Common myeloid progenitor, CD34-positive (primary cell): ENCODE measurements around the gene FUT7.

Experiments
- CTCF ChIA-PET: fragments of 350-600 bp; sonication (Branson Sonifier 250); formaldehyde crosslinking; loops from one replicate; lab custom pipeline; 2021; ENCODE audit warnings: antibody characterized with exemption; lab: Charles Lee
- POLR2A ChIA-PET: fragments of 350-600 bp; sonication (Branson Sonifier 250); formaldehyde crosslinking; loops from one replicate; lab custom pipeline; 2021; ENCODE audit warnings: antibody characterized with exemption; lab: Charles Lee
- DNase-seq, 3 donors: peaks; one replicate each; pipeline versions ENCODE4 v3.0.0 to v3.0.0-alpha.2; 2013
- H3K27ac ChIP-seq, 2 experiments: 1 replicate in 1 of 2; 2 replicates in 1 of 2; pipeline ENCODE4 v1.7.0; 2013; ENCODE audit warnings: inconsistent platforms in 2 of 2, low read length in 2 of 2, mild to moderate bottlenecking in 2 of 2, low read depth in 1 of 2, moderate library complexity in 1 of 2; ENCODE audit not compliant: severe bottlenecking in 2 of 2, insufficient read depth in 1 of 2, poor library complexity in 1 of 2
- H3K27me3 ChIP-seq, 5 experiments: replicated peaks in 2 of 5; 1 replicate in 3 of 5; 2 replicates in 2 of 5; pipeline versions ENCODE4 v1.6.1 to v1.7.0; 2013; ENCODE audit warnings: low read length in 4 of 5, mild to moderate bottlenecking in 2 of 5, moderate library complexity in 2 of 5, inconsistent platforms in 1 of 5; ENCODE audit not compliant: insufficient read depth in 5 of 5, control insufficient read depth in 4 of 5
- H3K36me3 ChIP-seq, 4 experiments: 1 replicate in 2 of 4; 2 replicates in 2 of 4; pipeline versions ENCODE4 v1.6.1 to v1.7.0; 2013; ENCODE audit warnings: low read length in 3 of 4, control low read depth in 1 of 4, mild to moderate bottlenecking in 1 of 4; ENCODE audit not compliant: control insufficient read depth in 4 of 4, insufficient read depth in 4 of 4
- H3K4me1 ChIP-seq, 4 experiments: 1 replicate in 3 of 4; 2 replicates in 1 of 4; pipeline versions ENCODE4 v1.6.1 to v1.7.1; 2013; ENCODE audit warnings: low read length in 3 of 4, mild to moderate bottlenecking in 3 of 4, control low read depth in 1 of 4, inconsistent platforms in 1 of 4, moderate library complexity in 1 of 4; ENCODE audit not compliant: control insufficient read depth in 4 of 4, insufficient read depth in 4 of 4; ENCODE audit errors: control extremely low read depth in 1 of 4
- H3K4me3 ChIP-seq, 7 experiments: 1 replicate in 4 of 7; 2 replicates in 3 of 7; pipeline versions ENCODE4 v1.5.1 to v1.7.0; 2013; ENCODE audit warnings: mild to moderate bottlenecking in 7 of 7, low read length in 6 of 7, moderate library complexity in 6 of 7, inconsistent platforms in 2 of 7, low read depth in 2 of 7, control low read depth in 1 of 7; ENCODE audit not compliant: insufficient read depth in 4 of 7, control insufficient read depth in 1 of 7; ENCODE audit errors: extremely low read depth in 1 of 7
- H3K9me3 ChIP-seq, 5 experiments: 1 replicate in 4 of 5; 2 replicates in 1 of 5; pipeline versions ENCODE4 v1.6.1 to v1.7.1; 2013; ENCODE audit warnings: low read length in 4 of 5, mild to moderate bottlenecking in 2 of 5, inconsistent platforms in 1 of 5, low read depth in 1 of 5, moderate library complexity in 1 of 5; ENCODE audit not compliant: control insufficient read depth in 4 of 5, insufficient read depth in 2 of 5; ENCODE audit errors: control extremely low read depth in 1 of 5
- WGBS: methylation state at CpG from one replicate; pipeline ENCODE4 v1.1.5; 2013; ENCODE audit not compliant: insufficient coverage; 5-methylcytosine and 5-hydroxymethylcytosine counted together

Gene FUT7

DNA sequence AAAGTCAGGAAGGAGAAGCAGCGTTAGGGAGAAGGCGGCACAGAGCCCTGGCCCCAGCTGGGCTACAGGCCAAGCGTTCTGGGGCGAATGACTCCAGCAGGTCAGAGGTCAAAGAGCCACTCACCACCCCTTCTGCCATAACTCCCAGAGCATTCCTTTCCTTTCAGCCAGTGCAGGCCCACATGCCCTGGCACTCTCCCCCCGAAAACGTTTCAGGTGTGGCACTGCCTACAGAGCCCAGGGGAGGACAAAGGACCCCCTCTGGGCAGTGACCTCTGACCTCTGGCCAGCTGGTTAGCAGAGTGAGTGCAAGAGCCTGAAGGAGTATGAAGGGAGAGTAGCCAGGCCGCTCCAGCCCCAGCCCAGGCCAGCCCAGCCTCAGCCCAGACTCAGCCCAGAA is 8.7 kb downstream of the FUT7 start:
- no peak overlapping the region for H3K4me3 ChIP-seq
- no peak for DNase-seq
- ChIA-PET CTCF (interaction anchor here (11.1 kb wide), 1 partner anchor 14 kb away, joined by 109 read pairs; no protein-coding TSS in a partner anchor), POLR2A (no interaction called here)
- H3K9me3 ChIP-seq, result no peaks in the 10 kb centered on the region
- peaks cover 0 to 29% (median 25%) of the 10 kb centered on the region in 4 experiments for H3K4me1 ChIP-seq
- H3K36me3 ChIP-seq, result peaks cover 0 to 42% (median 26%) of the 10 kb centered on the region in 4 experiments
- H3K27me3 ChIP-seq, result no peaks in the 10 kb centered on the region
- WGBS, result 94% methylated on average over 6 of the region's 7 CpGs
- H3K27ac ChIP-seq, result no peak overlapping the region

DNA sequence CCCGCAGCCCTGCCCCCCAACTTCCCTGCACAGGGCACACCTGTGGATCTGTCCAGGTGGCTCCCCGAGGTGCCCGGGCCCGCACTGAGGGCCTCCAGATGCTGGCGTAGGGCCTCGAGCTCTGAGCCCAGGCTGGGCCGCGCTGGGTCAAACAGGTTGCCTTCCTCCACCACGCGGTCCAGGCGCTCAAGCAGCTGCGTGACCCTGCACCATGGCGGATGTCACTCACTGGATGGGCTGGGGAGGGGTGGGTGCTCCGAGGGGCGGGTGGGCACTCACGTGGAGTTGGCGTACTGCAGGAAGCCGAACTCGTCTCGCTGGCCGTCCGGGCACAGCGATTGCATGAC is 9.3 kb downstream of the FUT7 start:
- POLR2A ChIA-PET, result no interaction called here
- H3K27me3 ChIP-seq, result no peaks in the 10 kb centered on the region
- 98% methylated on average over 20 of the region's 23 CpGs for WGBS
- peaks cover 0 to 46% (median 30%) of the 10 kb centered on the region in 4 experiments for H3K36me3 ChIP-seq
- no peak overlapping the region for H3K4me3 ChIP-seq
- peaks cover 0 to 29% (median 24%) of the 10 kb centered on the region in 4 experiments for H3K4me1 ChIP-seq
- H3K9me3 ChIP-seq, result no peaks in the 10 kb centered on the region
- CTCF ChIA-PET, result interaction anchor here (11.1 kb wide), 1 partner anchor 15 kb away, joined by 109 read pairs; no protein-coding TSS in a partner anchor
- no peak for DNase-seq
- no peak overlapping the region for H3K27ac ChIP-seq

DNA sequence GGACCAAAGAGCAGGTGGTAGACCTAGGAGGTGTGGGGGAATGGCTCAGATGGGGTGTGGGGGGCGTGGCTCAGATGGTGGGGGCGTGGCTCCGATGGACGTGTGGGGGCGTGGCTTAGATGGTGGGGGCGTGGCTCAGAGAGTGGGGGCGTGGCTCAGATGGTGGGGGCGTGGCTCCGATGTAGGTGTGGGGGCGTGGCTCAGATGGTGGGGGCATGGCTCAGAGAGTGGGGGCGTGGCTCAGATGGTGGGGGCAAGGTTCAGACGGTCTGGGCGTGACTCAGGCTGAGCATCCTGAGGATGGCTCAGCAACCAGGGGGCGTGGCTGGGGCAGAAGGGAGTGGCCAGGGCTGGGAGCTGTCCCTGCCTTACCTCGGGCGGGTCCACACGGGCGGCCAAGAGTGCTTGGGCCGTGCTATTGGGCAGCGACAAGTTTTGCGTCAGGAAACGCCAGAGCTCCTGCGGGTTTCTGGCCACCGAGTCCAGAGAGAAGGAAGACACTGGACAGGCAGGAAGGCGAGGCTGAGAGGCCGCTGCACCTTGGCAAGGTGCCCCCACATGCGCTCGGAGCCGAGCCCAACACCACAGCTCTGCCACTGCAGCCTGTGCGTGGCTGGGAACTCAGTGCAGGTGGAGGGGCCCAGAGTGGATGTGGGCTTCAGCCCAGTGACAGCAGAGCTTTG is 9.8 kb downstream of the FUT7 start:
- Histone ChIP-seq H3K9me3 (no peaks in the 10 kb centered on the region), H3K27ac (no peak overlapping the region), H3K27me3 (no peaks in the 10 kb centered on the region), H3K4me3 (no peak overlapping the region), H3K36me3 (peaks cover 2 to 51% (median 34%) of the 10 kb centered on the region in 4 experiments), H3K4me1 (peaks cover 0 to 23% (median 19%) of the 10 kb centered on the region in 4 experiments)
- DNase-seq, result peak; percentile 63 to 77 (median 73)
- ChIA-PET CTCF (interaction anchor here (11.1 kb wide), 1 partner anchor 15 kb away, joined by 109 read pairs; no protein-coding TSS in a partner anchor), POLR2A (no interaction called here)
- 90% methylated on average over 19 of the region's 30 CpGs for WGBS

DNA sequence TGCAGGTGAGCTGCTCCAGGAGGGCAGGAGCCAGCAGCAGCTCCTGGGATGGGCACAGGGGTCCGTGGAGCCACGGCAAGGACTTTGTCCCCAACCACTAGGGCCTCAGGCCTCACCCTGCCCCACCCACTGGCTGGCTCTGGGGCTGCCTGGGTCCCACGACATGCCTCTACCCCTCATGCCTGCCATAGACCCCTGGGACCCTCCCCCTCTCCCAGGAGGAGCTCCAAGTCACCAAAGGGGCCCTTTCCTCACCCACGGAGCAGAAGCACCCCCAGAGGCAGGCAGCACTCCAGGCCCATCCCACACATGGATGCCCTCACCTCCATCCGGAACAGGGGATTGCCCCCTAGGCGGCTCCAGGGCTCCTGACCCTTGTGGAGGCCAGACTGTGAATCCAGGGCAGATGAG is 10.3 kb downstream of the FUT7 start:
- 93% methylated on average over 2 of the region's 6 CpGs for WGBS
- H3K4me3 ChIP-seq, result no peak overlapping the region
- no peaks in the 10 kb centered on the region for H3K9me3 ChIP-seq
- peaks cover 0 to 18% (median 14%) of the 10 kb centered on the region in 4 experiments for H3K4me1 ChIP-seq
- CTCF ChIA-PET, result interaction anchor here (0.8 to 11.1 kb wide), 3 partner anchors 16 to 25 kb away, joined by 3 to 109 read pairs (median 3); partner anchors contain the start of gene CLIC3
- no peak for DNase-seq
- H3K27me3 ChIP-seq, result no peaks in the 10 kb centered on the region
- POLR2A ChIA-PET, result interaction anchor here (0.6 kb wide), 1 partner anchor 14 kb away, joined by 3 read pairs; no protein-coding TSS in a partner anchor
- peaks cover 2 to 56% (median 38%) of the 10 kb centered on the region in 4 experiments for H3K36me3 ChIP-seq
- H3K27ac ChIP-seq, result no peak overlapping the region

DNA sequence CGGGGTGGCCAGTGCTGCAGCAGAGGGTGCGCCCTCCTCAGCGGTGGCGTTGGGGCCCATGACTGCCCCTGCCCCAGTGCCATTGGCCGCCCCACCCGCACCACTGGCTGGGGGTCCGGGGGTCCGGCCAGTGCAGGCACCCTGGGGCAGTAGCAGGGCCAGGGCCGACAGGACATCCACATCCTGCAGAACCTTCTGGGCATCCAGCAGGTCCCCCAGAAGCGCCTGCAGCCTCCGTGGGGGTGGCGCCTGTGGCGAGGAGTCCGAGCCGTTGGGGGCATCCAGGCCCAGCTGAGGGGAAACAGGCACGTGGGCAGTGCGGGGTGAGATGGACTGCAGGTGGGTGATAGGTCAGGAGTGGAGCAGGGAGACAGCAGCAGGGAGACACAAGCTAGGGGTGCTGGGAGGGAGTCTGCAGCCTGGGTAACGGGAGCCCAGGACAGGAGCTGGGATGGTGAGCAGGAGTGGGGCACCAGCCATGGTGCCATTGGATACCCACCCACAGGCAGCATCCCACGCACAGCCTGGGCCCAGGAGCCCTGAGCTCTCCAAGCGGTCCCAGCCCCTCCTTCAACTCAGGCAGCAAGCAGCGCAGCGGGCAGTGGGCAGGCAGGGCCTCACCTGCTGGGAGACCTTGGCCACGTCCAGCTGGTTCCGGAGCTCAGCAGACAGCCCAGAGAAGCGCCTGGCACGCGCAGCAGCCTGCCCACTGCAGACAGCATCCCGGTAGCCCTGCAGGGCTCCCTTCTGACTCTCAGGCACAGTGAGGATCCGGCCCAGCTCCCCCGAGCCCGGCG is 10.9 kb downstream of the FUT7 start:
- CTCF ChIA-PET, result interaction anchor here (0.8 to 11.1 kb wide), 5 partner anchors 17 to 233 kb away, joined by 3 to 109 read pairs (median 3); partner anchors contain the start of gene CLIC3
- peaks cover 0 to 12% (median 8%) of the 10 kb centered on the region in 4 experiments for H3K4me1 ChIP-seq

DNA sequence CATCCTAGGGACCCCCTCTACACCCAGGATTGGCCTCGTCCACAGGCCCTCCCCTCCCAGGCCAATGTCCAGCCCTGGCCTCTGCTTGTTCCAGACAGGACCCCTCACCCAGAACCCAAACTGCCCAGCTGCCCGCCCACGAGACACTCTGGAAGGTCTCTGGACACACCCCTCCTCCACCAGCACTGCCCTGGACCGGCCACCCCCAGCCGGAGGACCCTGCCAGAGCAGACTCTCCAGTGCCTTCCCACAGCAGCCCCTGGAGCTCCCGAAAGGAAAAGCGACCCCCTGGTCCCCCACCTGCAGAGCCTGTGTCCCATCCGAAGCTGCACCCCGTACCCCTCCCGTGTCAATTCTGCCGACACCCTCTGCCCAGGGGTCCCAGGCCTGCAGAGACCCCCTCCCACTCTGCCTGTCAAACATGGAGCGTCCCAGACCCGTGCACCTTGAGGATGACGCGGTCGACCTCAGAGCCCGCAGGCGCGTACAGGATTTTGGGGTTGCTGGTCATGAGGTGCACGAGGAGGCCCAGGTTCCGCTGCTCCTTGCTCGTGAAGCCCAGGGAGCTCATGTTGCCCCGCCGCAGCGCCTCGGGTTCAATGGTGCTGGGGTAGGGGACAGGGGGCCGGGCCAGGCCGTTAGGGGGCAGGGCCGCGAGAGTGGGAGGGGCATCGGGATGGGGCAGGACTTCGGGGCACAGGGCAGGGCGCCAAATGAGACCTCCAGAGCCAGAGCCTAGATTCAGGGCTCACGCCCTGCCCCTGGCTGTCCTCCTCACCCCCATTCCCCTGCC is 11.8 kb downstream of the FUT7 start:
- CTCF ChIA-PET, result interaction anchor here (1.1 to 11.1 kb wide), 4 partner anchors 17 to 233 kb away, joined by 3 to 109 read pairs (median 3); partner anchors contain the start of gene CLIC3
- H3K4me3 ChIP-seq, result no peak overlapping the region
- POLR2A ChIA-PET, result interaction anchor here (1.3 kb wide), 1 partner anchor 12 kb away, joined by 3 read pairs; no protein-coding TSS in a partner anchor

More for the DNA sequence above, 10.9 kb downstream of the FUT7 start:
- Histone ChIP-seq H3K36me3 (peaks cover 2 to 62% (median 39%) of the 10 kb centered on the region in 4 experiments), H3K9me3 (no peaks in the 10 kb centered on the region), H3K27ac (no peak overlapping the region), H3K4me3 (no peak overlapping the region), H3K27me3 (no peaks in the 10 kb centered on the region)
- POLR2A ChIA-PET, result interaction anchor here (0.6 kb wide), 1 partner anchor 14 kb away, joined by 3 read pairs; no protein-coding TSS in a partner anchor
- DNase-seq, result no peak
- 98% methylated on average over 30 of the region's 32 CpGs for WGBS

More for the DNA sequence above, 11.8 kb downstream of the FUT7 start:
- Histone ChIP-seq H3K4me1 (peaks cover 0 to 5% (median 1%) of the 10 kb centered on the region in 4 experiments), H3K36me3 (peaks cover 2 to 70% (median 42%) of the 10 kb centered on the region in 4 experiments), H3K27me3 (no peaks in the 10 kb centered on the region), H3K9me3 (no peaks in the 10 kb centered on the region), H3K27ac (no peak overlapping the region)
- WGBS, result 98% methylated on average over 17 of the region's 34 CpGs
- no peak for DNase-seq
